NCI-H82 (cell line): ENCODE data around the gene TEX264.

Source experiments
- DNase-seq: peaks from one replicate; lab custom pipeline; 2025; lab: John Stamatoyannopoulos, UW

TEX264 gene

DNA sequence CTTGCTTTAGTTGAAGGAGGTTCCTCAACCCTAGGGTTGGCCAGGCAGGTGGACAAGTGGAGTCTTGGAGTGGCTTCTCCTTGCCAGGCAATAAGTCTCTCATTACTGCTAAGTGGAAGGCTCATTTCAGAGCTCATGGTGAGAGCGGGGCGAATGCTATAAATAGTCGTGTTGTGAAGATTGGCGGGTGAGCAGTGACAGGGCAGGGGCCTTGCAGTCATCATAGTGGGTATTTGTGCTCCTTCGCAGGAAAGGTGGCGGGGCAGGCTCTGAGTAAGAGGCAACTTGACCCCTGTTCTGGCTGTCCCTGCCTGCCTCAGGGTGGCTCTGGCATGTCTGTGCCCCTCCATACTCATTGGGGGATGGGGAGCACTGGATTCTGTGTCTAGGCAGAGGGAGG lies 27.2 kb downstream of the TEX264 start:
- DNase-seq: no peak

DNA sequence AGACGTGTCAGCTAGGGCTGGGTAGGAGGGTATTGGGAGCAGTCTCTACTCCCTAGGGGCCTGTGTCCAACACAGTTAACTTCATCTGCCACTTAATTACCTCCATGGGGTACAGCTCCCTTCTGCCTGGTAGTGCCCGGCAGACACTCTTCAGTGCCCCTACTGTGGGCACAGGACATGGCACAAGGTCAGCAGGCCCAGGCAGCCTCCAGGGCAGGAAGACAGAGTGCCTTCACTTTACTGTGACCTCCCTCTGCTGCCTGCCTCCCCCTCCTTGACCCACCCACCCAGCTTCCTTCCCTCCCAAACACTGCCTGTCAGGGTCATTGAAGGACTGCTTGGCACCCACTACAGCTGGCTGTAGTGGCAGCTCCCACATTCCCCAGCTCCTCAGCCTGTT lies 29.4 kb downstream of the TEX264 start:
- no peak for DNase-seq

DNA sequence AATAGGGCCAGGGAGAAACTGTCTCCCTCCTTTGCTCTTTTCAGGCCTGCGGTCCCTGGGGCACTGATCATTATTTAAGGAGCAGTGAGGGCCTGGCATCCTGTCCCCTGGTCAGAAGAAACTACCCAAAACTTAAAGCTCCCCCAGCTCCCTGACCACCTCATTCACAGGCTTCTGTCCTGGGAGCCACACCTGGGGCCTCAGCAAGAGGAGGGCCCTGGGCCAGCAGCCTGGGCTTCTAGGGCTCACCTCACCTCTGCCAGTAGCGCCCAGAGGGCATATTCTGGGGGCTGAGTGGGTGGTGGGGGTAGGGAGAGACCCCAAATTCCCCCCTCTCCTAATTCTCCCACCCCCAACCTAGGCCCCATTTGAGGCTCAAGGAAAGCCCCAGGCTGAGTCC lies 31.1 kb downstream of the TEX264 start:
- no peak for DNase-seq

DNA sequence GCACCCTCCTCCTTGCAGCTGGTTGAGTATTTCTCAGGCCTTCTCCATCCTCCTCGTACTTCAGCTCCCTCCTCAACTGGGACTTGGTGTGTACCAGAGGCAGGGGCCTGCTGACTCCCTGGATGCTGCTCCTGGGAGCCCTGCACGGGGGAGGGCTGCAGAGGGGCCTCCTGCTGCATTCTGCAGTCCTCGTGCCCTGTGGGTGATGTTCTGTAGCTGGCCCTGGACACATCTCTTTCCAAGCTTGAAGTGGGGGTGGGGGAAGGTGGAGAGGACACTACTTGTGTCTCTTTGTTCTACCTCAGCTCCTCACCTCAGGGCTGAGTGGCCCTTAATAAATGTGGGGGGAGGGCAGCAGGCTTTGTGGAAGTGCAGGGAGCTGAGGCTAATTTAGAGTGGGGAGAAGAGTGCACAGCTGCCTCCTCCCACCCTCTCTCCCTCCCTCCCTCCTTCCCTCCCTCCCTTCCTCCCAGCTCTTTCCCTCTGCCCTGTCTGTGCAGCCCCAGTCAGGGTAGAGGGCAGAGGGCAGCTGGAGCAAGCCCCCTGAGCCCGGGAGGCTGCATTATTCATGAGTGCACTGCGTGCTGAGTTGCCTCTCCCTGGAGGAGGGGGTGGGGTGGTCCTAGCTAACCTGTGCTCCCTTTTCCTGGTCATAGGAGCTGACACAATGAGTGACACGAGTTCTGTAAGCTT lies 32.2 kb downstream of the TEX264 start:
- DNase-seq: no peak

DNA sequence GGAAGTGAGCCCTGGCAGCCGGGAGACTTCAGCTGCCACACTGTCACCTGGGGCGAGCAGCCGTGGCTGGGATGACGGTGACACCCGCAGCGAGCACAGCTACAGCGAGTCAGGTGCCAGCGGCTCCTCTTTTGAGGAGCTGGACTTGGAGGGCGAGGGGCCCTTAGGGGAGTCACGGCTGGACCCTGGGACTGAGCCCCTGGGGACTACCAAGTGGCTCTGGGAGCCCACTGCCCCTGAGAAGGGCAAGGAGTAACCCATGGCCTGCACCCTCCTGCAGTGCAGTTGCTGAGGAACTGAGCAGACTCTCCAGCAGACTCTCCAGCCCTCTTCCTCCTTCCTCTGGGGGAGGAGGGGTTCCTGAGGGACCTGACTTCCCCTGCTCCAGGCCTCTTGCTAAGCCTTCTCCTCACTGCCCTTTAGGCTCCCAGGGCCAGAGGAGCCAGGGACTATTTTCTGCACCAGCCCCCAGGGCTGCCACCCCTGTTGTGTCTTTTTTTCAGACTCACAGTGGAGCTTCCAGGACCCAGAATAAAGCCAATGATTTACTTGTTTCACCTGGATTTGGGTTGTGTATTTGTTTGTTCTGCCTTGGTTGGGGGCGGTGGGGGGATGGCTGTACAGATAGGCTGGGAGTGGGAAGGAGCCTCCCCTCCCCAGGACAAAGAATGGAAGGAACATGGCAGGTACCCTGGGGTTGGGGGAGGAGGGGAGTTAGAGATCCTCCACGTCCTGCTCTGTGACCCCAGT lies 32.9 kb downstream of the TEX264 start:
- no peak for DNase-seq

DNA sequence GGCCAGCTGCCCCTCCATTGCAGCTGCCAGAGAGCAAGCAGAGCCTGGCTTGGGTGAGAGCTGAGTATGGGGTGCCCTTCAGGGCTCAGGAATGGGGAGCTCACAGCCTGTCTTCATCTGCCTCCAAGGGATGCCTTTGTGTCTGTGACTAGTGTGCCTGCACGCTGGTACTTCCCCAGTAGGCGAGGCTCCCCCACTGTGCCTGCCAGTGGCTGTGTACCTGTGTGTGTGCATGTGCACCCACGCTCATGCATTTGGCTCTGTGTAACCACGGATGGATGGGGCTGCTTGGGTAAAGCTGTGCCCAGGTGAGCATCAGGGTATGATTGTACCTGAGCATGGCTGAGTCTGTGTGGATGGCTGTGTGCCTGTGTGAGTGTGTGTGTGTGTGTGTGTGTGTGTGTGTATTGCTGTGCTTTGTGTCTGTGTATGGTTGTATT lies 33.5 kb downstream of the TEX264 start:
- DNase-seq: no peak

DNA sequence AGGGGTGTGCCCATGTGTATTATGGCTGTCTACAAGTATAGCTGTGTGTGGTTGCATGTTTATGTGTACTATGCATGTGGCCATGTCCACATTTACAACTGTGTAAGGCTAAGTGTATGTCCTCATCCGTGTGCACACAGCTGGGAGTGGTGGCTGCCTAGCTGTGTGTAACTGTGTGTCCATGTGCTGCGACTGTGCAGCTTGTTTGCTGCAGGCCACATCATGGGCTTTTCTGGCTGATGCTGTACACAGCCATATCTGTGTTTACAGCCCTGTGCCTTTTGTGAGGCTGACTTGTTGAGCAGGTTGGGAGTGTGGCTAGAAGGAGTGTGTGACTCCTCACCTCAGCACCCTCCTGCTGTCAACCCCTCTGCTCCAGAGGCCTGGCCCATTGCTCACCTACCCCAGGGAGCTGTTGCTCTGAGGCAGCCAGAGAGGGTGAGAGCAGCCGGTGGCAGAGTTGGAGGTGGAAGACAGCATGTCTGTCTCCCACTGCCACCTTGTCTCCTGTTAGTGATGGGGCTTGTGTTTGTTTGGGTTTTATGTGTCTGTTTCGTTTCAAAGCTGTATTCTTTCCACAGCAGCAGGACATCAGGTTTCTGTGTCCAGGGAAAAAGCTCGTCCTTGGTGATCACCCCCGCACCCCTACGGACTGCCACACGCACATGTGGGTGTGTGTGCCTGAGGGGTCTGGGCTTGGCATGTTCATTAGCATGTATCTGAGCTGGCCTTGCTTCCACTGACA lies 34.4 kb downstream of the TEX264 start:
- no peak for DNase-seq

DNA sequence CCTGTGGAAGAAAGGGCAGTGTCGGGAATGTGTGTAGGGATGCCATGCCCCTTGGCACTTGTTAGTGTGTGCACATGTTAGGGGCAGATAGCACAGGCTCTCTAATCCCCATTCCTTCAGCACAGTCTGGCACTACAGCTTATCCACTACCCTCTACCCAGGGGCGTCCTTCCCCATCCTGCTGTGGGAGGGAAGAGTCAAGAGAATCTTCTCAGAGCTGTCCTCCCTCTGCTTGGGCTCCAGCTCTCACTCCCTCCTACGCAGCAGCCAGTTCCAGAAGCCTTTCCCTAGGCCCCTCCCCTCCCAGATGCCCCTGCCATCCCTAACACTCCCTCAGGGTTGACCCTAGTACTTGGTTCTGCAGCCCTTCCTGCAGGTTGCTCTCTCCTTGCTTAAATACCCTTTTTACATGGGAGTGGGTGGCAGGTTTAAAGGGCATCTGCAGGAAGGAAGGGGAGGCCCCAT lies 35.0 kb downstream of the TEX264 start:
- peak; percentile 42 for DNase-seq

DNA sequence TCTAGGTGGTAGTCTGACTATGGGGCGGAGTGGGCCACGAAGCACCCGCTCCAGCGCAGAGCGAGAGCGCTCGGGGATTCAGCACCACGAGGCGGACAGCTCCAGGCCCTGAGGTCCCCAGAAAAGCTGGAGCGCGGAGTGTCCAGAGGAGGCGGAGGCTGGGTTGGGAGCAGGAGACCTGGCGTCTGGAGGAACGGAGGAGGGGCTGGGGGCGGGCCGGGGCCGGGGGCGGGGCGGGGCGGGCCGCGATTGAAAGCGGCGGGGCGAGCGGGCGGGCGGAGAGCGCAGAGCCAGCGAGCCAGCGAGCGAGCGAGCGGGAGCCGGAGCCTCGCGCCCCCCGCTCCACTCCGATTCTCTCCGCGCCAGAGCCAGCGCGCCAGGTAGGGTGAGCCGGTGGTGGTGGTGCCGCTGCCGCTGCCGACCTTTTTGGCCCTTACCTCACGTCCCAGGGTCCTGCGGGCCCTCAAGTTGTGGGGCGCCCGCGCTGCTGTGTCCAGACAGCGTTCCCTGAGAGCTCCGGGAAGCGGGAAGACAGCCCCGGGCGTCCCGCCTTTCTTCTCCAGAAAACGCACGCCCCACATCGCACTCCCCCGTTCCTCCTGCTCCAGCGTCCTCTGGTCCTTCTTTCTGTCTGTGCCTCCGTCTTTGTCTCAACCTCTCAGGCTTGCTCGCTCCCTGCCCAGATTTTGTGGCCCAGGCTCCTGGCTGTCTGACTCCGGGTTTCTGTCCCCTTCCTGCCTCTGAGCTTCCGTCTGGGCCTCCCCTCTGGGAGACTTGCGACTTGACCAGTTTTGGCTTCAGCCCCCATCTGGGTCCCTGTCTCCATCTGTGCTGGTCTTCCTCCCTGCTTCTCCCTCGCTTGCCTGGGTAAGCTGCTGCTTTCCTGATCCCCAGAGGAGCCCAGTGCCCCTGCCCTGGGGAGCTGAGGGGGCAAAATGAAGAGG lies 36.0 kb downstream of the TEX264 start, which contains the start of gene GRM2:
GRM2 (plus strand) TSS at position 281 of the 944 bp plus-strand sequence. CDS start 1,916 bp downstream, outside the sequence.
- peak; percentile 91 for DNase-seq

DNA sequence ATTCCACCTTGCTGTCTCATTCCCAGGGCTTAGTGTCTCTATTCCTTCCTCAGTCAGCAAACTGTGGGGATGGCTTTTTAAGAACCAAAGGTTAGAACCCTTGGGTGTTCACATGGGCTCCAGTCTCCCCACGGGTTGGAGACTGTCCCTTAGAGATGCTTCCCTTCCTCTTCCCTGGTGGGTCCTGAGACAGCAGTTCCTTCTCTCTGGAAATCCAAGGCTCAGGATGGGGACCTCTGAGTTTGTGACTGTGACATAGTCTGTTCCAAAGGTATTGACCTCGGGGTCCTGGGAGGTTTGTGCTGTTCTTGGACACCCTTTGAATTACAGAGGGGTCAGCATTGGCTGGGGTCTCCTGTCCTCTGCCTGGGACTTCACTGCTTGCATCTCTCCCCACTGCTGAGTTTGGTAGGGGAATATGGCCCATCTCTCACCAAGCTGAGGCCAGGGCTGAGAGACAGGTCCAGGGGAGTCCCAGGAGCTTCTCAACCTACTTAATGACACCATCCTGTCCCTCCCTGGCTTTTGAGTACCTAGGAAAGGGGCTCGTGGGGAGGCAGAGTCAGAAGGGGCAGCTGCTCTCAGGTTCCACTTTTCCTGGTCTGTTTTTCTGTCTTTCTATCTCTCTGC lies 37.3 kb downstream of the TEX264 start:
- DNase-seq: no peak

DNA sequence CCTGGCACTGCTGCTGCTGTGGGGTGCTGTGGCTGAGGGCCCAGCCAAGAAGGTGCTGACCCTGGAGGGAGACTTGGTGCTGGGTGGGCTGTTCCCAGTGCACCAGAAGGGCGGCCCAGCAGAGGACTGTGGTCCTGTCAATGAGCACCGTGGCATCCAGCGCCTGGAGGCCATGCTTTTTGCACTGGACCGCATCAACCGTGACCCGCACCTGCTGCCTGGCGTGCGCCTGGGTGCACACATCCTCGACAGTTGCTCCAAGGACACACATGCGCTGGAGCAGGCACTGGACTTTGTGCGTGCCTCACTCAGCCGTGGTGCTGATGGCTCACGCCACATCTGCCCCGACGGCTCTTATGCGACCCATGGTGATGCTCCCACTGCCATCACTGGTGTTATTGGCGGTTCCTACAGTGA lies 38.0 kb downstream of the TEX264 start:
- DNase-seq: no peak

DNA sequence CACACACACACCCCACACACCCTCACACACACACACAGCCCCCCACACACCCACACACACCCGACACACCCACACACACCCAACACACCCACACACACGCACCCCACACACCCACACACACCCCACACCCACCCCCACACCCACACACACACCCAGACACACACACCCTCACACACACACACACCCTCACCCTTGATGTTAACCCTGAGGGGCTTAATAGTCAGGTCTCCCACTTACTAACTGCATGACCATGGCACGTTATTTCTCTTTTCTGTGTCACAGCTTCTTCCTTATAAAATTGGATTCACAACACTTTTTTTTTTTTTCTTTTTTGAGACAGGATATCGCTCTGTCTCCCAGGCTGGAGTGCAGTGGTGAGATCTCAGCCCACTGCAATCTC lies 38.6 kb downstream of the TEX264 start:
- DNase-seq: no peak

DNA sequence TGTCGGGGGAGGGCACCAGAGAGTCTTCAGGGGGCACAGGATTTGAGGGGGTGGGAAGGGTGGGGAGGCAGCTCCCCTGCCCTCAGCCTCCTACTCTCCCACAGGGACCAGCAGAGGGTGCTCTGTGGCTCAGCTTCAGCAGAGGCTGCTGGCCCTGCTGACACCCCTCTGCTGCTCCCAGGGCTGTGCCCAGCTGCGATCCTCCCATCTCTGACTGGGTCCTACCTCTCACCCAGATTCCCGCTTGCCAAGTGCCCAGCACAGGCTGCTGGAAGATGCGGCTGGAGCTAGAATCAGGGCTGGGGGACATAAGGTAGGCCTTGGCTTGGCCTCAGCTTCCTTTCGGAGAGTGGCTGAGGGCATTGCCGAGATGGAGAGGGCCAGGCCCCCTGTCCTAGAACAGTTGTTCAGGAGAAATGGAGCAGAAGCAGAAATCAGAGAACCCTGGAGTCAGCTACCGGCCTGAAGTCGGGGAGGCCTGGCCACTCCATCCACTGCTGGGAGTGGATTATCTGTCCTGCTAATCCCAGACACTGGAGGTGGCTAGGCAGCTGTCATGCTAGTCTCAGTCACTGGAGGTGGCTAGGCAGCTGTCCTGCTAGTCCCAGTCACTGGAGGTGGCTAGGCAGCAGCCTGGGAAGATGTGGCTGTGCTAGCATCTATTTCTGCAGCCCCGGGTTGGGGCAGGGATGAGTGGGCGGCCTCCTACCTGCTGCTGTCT lies 39.7 kb downstream of the TEX264 start:
- DNase-seq: peak; percentile 92

DNA sequence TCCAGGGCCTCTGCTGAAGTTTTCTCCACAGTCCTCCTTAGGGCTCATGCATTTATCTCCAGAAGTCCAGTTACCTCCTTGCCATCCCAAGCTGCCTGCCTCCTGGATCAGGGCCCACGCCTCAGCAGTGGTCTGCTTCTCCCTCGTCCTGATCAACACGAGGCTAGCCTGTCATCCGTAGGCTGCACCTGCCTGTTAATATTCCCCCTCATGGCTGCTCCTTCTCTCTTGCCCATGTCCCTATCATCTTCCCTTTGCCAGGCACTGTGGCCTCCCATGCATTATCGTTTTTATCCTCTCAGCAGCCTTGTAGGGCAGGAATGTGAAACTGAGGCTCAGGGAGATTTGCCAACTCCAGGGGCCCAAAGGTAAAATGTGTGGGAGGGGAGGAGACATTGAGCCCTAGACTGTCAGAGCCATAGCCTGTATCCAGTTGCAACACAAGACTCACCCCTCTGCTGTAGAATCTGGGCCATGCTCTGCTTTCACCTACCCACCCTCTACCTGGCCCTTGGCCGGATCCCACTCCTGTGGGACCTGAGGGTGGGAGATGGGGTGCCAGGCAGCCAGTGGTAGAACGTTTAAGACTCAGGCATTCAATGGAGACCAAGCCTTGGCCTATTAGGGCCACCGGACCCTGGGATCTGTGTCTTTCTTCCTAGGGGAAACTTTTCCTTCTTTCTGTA lies 40.4 kb downstream of the TEX264 start:
- no peak for DNase-seq

DNA sequence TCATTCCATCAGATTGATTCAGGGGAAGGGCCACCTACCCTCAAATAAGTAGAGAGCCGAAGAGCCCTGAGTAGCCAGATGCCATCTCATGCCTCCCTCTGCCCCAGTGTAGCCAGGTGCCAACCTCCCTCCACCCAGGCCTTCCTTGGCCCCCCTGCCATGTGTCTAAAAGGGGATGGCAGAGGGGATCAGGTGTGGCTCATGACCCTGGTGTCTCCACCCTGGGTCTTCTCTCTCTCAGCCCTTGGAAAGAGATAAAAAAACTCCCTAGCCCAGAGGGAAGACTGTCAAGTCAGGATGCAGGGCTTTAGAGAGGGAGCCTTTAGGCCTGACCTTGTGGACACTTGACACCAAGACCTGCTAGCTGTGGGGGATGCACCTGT lies 41.0 kb downstream of the TEX264 start:
- no peak for DNase-seq

DNA sequence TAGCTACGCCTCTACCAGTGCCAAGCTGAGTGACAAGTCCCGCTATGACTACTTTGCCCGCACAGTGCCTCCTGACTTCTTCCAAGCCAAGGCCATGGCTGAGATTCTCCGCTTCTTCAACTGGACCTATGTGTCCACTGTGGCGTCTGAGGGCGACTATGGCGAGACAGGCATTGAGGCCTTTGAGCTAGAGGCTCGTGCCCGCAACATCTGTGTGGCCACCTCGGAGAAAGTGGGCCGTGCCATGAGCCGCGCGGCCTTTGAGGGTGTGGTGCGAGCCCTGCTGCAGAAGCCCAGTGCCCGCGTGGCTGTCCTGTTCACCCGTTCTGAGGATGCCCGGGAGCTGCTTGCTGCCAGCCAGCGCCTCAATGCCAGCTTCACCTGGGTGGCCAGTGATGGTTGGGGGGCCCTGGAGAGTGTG lies 41.5 kb downstream of the TEX264 start:
- DNase-seq: no peak

DNA sequence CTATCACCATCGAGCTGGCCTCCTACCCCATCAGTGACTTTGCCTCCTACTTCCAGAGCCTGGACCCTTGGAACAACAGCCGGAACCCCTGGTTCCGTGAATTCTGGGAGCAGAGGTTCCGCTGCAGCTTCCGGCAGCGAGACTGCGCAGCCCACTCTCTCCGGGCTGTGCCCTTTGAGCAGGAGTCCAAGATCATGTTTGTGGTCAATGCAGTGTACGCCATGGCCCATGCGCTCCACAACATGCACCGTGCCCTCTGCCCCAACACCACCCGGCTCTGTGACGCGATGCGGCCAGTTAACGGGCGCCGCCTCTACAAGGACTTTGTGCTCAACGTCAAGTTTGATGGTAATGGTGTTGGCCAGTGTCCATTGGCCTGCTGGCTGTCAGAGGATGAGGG lies 41.9 kb downstream of the TEX264 start:
- no peak for DNase-seq

DNA sequence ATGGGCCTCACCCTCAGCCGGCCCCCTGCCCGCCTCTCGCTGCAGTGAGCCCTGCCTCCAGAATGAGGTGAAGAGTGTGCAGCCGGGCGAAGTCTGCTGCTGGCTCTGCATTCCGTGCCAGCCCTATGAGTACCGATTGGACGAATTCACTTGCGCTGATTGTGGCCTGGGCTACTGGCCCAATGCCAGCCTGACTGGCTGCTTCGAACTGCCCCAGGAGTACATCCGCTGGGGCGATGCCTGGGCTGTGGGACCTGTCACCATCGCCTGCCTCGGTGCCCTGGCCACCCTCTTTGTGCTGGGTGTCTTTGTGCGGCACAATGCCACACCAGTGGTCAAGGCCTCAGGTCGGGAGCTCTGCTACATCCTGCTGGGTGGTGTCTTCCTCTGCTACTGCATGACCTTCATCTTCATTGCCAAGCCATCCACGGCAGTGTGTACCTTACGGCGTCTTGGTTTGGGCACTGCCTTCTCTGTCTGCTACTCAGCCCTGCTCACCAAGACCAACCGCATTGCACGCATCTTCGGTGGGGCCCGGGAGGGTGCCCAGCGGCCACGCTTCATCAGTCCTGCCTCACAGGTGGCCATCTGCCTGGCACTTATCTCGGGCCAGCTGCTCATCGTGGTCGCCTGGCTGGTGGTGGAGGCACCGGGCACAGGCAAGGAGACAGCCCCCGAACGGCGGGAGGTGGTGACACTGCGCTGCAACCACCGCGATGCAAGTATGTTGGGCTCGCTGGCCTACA lies 44.4 kb downstream of the TEX264 start:
- no peak for DNase-seq

DNA sequence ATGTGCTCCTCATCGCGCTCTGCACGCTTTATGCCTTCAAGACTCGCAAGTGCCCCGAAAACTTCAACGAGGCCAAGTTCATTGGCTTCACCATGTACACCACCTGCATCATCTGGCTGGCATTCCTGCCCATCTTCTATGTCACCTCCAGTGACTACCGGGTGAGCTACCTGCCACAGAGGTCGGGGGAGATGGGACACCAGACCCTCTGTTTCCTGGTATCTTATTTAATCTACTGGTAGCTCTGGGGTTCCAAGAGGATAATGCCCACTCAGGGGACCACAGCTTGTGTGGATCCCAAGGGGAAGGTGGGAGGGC lies 44.9 kb downstream of the TEX264 start:
- no peak for DNase-seq
